Measurements from ENCODE around the gene CHD8. TPM values are rescaled to one million over a fixed set of nuclear protein-coding genes. Genes with fewer than 3 reads are reported as not detected.

Gene CHD8
- total and polyA plus RNA-seq, 2 donors (not counting 3 experiments of a cell fraction or from before 2014, with no cell fraction given) = 52.3 to 94.3 TPM

DNA sequence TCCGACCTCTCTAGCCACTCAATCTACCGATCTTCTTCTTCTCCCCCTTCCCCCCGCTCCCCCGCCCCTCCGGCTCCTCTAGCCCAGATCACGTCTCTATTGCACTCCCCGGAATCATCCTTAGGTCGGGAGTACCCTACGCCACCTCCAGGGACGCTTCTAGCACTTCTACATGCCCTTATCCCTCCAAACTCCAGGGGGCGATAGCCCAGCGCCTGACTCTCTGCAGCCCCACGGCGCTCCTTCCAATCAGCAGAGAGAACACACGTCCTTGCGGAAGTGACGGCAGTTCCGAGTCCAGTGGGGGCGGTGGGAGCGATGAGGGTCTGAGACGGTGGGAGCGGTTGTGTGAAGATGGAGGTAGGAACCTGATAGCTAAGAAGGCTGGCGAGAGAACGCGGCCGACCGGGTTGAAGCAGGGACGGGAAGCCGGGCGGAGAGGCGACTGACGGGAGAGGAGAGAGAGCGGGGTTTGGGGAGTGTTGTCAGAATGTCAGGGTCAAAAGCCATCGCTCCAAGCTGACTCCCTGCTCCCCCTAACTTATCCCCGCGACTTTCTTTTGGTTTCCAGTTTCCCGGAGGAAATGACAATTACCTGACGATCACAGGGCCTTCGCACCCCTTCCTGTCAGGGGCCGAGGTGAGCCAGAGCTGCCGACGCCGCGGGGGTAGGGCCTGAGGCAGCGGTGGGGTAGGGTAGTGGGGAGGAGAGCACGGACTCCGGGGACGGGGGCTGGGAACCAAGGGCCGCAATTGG lies 21.2 kb upstream of the CHD8 start, which contains the start of the genes RAB2B and TOX4:
Gene RAB2B, minus strand, starts transcription at position 35 of the 757 bp plus-strand sequence. CDS start 87 bp downstream, outside the sequence.
Gene TOX4, plus strand, starts transcription at position 271 of the 757 bp plus-strand sequence. Its CDS starts 84 bp downstream, at position 355.
- TF ChIP-seq POLR2A (IDR thresholded peaks at IDR 0.05; ENCODE audit: low read depth, low read length) (peak; percentile 15), POLR2AphosphoS5 (IDR thresholded peaks at IDR 0.05; ENCODE audit: insufficient read depth, low read depth, low read length) (peak; percentile 70), JUN (IDR thresholded peaks at IDR 0.05; ENCODE audit: borderline replicate concordance, insufficient read depth, insufficient read length, low read depth) (no peak)
- TF ChIP-seq, protein P1, sequence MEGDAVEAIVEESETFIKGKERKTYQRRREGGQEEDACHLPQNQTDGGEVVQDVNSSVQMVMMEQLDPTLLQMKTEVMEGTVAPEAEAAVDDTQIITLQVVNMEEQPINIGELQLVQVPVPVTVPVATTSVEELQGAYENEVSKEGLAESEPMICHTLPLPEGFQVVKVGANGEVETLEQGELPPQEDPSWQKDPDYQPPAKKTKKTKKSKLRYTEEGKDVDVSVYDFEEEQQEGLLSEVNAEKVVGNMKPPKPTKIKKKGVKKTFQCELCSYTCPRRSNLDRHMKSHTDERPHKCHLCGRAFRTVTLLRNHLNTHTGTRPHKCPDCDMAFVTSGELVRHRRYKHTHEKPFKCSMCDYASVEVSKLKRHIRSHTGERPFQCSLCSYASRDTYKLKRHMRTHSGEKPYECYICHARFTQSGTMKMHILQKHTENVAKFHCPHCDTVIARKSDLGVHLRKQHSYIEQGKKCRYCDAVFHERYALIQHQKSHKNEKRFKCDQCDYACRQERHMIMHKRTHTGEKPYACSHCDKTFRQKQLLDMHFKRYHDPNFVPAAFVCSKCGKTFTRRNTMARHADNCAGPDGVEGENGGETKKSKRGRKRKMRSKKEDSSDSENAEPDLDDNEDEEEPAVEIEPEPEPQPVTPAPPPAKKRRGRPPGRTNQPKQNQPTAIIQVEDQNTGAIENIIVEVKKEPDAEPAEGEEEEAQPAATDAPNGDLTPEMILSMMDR (IDR thresholded peaks at IDR 0.05; ENCODE audit: extremely low read depth in 1 of 2, insufficient read depth in 1 of 2, low read depth in 1 of 2, low read length in 2 of 2) = peak; percentile 91 to 99
- no peaks in the 10 kb centered on the region for H4K20me1 ChIP-seq (replicated peaks; ENCODE audit: control insufficient read depth, extremely low read depth, insufficient read depth, low read length)
- dilution Hi-C loops (cut with MboI; ENCODE audit: extremely low pct_ligation_motif_present, low sequenced_read_pairs) (no loop called here), intact Hi-C loops (cut with micrococcal nuclease) (loop anchor here (1.0 kb wide), 5 partner anchors 10 to 208 kb away; partner anchors contain the start of genes CHD8, HNRNPC and METTL3)
- BruUV-seq (replicated peaks) = no TSS peak
- POLR2A ChIA-PET = interaction anchor here (0.9 to 1.9 kb wide), 3 partner anchors 20 to 40 kb away, joined by 3 to 7 read pairs (median 7); partner anchors contain the start of gene METTL3
- no peaks in the 10 kb centered on the region for H3K27me3 ChIP-seq (ENCODE audit: control insufficient read depth in 2 of 2, insufficient read depth in 2 of 2, low read length in 2 of 2)
- peak; percentile 96 for FAIRE-seq
- peak within 1 kb of the TSS; percentile 69 to 95 (median 93) for H3K4me3 ChIP-seq (replicated peaks in 1 of 3; ENCODE audit: insufficient read depth in 1 of 3, low read depth in 1 of 3, low read length in 3 of 3)
- H3K9ac ChIP-seq (replicated peaks; ENCODE audit: extremely low read depth, insufficient read depth, low read length) = peak within 1 kb of the TSS; percentile 93
- peak within 1 kb of the TSS; percentile 96 for H3K4me2 ChIP-seq (ENCODE audit: insufficient read depth, low read length)
- peaks cover 43% of the 10 kb centered on the region for H3K79me2 ChIP-seq (ENCODE audit: control insufficient read depth, insufficient read depth, low read length)
- peaks cover 20% of the 10 kb centered on the region for H3K4me1 ChIP-seq (ENCODE audit: control insufficient read depth, extremely low read depth, insufficient read depth, low read length)
- peak; percentile 99 for DNase-seq (ENCODE audit: low read depth, low spot score)
- no peaks in the 10 kb centered on the region for H3K9me1 ChIP-seq (replicated peaks; ENCODE audit: control insufficient read depth, extremely low read depth, insufficient read depth, low read length)
- no peaks in the 10 kb centered on the region for H3K9me3 ChIP-seq (replicated peaks; ENCODE audit: control insufficient read depth, insufficient read depth, low read length)
- CTCF ChIA-PET = interaction anchor here (0.6 to 3.7 kb wide), 17 partner anchors 10 to 352 kb away, joined by 3 to 23 read pairs (median 5); partner anchors contain the start of genes CHD8, METTL3 and SUPT16H
- peak within 1 kb of the TSS; percentile 97 for H2AFZ ChIP-seq (ENCODE audit: low read depth, low read length)
- peaks cover 0 to 7% of the 10 kb centered on the region in 2 experiments for H3K36me3 ChIP-seq (ENCODE audit: control insufficient read depth in 2 of 2, extremely low read depth in 1 of 2, insufficient read depth in 2 of 2, low read length in 2 of 2)
- H3K27ac ChIP-seq (ENCODE audit: insufficient read depth, low read depth, low read length) = peak within 1 kb of the TSS; percentile 97

Measured in endothelial cell of umbilical vein (primary cell).